Left renal pelvis (tissue), 4 donors: ENCODE data around the gene RBM44. TPM values are rescaled to one million over a fixed set of nuclear protein-coding genes. Genes with fewer than 3 reads are reported as not detected.
"Not testable (repeated sequence)": the region's sequence is repeated elsewhere in the genome, so short reads cannot be mapped to it uniquely, and the experiment has no call there.

ENCODE experiments used
- DNase-seq, 4 donors: peaks; one replicate each; pipeline ENCODE4 v3.0.0-alpha.2; 2013; ENCODE audit warnings: low read depth in 4 of 4, low spot score in 3 of 4
- polyA plus RNA-seq, 4 donors: library from polyadenylated mRNA; unstranded; fragments of 120-200 nt; gene quantifications; one replicate each; pipeline ENCODE4 v1.2.1, GENCODE V29; 2013; ENCODE audit not compliant: insufficient read length in 4 of 4

RBM44 gene
- polyA plus RNA-seq, 4 donors: 0.32 to 1.6 (median 0.46) TPM

DNA sequence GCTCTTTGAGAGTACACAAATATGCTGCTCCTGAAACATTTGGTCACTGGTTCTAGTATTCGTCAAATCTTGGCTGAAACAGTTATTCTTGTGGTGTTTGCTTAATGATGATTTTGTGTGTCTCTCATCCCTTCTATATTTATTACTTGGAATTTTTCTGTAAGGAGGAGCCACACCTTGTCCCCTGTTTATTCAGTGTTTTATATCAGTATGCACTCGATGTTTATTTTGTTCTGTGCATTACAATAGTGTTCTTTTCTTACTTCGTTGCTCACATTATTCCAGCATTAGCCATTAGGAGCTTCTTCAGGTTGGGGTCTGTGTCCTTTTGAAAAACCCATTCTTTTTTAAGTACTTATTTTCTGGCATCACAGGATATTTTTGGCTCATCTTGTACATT is 55.7 kb downstream of the RBM44 start:
- no peak for DNase-seq

DNA sequence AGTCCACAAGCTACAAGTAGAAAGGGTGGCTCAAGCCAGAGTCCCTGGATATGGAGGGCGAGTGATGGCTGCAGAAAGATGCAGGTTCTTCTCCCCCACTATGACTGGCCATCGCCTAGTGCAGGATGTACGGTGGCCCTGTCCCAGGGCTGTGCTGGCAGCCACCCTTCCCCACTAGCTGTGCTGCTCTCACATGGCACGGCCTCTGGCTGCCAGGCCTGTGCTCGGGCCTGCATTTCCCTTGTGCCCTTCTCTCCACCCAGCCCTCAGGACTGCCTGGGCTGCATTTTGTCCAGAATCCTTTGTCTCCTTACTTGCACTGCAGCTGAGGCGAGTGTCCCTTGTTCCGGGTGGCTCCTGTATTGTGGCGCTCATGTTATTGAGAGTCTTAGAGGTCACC is 59.2 kb downstream of the RBM44 start:
- DNase-seq: no peak

DNA sequence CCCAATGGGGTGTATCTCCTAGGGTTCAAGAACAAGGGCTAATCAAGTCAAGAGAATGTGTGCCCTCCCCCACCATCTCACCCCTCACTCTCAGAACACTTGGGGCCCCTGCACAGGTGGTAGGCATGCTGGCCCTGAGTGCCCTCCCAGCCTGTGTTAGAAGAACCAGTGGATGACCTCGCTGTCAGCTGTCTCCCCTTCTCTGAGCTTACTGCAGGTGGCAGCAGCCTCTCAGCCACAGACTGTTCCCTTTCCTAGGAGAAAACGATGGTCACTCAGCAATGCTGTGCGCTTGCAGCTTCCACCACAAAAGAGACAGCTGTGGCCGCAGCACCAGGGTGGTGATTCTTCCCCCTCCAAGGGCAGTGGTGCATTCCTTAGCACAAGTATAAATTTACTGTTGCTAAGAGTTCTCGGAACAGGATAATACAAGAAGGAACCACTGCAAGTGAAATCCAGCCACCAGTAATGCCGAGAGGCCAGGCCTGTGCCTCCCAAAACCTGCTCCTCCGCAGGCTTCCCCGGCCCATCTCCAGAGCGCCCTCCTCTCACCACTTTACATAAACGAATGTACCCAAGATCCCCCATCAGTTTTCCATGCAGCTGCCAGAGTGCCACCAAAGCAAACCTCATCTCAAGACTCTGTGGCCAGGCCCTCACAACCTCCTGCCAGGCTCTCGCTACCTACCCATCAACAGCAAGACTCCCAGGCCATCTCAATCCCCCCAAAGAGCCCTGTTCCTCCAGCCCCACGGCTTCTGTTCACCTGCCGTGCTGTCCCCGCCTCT is 59.9 kb downstream of the RBM44 start:
- DNase-seq: peak in 2 of 4 donors; percentile 42 to 50

DNA sequence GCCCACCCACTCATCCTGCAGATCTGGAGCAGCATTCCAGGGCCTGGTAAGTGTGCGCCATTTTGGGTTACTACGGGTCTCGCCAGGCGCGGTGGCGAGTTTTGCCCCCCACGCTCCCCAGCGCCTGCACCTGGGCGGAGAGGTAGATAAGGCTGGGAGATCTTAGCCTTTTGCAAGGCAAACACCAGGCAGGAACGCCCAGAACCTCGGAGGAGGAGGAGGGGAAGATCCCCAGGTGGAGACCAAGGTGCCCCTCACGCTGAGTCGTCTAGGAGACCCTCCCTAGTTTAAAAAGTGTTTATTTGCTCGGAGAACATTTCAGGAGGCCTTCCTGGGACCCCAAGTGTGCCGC is 60.5 kb downstream of the RBM44 start:
- no peak for DNase-seq

GRCh38 chr2:237859533-237860272 is 61.1 kb downstream of the RBM44 start, which contains the start of gene RAMP1:
Gene RAMP1 (plus strand): TSS chr2:237859623. CDS start chr2:237859676, 53 bp downstream.
- no peak for DNase-seq

GRCh38 chr2:237860273-237860935 is 61.8 kb downstream of the RBM44 start:
- DNase-seq: no peak

DNA sequence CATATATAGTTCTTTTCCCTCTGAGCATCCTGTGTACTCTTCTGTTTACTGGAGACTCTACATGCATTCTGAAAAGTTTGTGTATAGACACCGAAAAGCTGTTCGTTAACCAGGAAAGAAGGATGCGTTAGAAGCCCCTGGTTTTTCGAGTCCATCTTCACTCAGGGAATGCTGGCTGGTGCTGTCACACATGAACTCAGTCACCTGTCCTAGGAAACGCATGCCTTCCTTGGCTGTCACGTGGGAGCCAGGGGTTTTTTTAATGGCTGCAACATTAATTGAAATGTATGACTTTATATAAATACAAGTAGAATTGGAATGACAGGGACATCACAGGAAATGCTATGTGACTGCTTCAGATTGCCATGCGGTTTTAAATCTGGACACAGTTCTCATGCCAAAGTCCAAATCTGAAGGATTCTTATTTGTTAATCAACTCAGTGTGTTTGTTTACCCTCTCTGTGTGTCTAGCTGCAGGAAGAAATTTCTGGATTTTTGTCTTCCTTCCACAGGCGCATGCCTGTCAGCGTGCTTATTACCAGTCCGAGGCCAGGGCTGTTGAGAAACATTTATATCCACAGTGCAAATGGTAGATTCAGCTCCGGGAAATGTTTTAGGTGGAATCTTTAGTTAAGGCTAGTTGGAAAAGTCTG is 63.4 kb downstream of the RBM44 start:
- no peak for DNase-seq

DNA sequence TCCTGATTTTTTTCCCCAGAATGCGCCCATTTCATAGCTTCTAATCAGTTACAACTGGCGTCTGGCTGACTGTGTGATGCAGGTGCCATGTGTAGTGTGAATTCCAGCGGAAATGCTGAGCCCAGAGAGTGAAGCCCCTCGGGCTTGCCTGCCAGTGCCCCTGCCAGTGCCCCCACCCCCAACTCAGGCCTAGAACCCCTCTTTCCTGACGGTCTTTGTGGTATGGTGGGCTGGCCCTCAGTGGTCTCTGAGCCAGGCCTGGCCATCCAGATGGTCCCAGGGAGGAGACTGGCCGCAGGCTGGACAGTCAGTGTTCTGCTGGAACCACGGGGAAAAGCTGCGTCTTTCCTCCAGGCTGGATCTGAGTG is 63.9 kb downstream of the RBM44 start:
- no peak for DNase-seq

- no peak for DNase-seq
Measured at GRCh38 chr2:237863102-237863511, 64.5 kb downstream of the RBM44 start.

GRCh38 chr2:237863689-237864443 is 65.3 kb downstream of the RBM44 start:
- no peak for DNase-seq

DNA sequence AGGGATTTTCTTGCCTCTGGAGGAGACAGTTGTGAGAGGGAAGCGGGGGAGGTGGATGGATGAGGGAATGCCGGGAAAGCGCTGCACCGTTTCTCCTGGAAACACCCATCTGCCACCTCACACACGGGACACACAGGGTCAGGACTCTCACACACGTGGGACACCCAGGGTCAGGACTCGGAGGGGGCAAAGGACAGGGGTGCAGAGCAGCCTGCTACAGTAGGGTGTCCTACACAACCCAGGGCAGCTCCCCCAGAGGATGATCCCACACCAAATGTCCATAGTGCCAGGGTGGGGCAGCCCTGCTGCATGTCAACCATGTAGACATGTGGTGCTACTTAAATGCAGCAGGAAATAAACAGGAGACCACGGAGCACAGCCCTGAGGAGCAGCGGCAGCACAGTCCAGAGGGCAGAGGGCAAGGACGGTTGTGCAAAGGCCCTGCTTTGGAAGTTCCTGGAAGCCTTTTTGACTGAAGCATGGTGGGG is 65.9 kb downstream of the RBM44 start:
- DNase-seq: no peak

GRCh38 chr2:237864940-237865622 is 66.5 kb downstream of the RBM44 start:
- DNase-seq: no peak

- DNase-seq: no peak
Measured at GRCh38 chr2:237865623-237866041, 67.1 kb downstream of the RBM44 start.

GRCh38 chr2:237866101-237866621 is 67.6 kb downstream of the RBM44 start:
- DNase-seq: no peak

DNA sequence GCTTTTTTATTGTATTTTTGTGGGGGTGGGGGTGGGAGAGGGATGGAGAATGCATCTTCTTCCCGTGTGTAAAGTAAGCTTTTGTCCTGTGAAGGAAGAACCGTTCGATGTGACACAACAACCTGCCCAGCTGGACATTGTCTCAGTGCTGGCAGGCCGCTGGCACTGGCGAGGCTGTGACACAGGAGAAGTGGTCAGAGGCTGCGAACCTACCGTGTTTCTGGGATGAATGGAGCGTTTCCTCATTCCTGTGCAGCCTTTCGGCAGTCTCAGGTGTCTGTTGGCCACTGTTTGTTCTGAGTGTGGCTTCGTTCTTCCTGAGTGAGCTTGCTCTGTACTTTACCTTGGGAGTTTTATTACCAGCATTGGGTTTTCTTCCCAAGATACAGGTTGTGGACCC is 68.9 kb downstream of the RBM44 start:
- no peak for DNase-seq

DNA sequence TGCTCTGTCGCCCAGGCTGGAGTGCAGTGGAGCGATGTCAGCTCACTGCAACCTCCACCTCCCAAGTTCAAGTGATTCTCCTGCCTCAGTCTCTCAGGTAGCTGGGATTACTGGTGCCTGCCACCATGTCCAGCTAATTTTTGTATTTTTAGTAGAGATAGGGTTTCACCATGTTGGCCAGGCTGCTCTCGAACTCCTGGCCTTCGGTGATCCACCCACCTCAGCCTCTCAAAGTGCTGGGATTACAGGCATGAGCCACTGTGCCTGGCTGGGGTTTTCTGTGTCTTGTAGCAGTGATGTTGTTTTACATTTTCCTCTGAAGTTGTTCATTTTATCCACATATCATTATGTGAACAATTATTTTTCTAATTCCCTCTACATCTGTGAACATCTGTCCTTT is 69.5 kb downstream of the RBM44 start:
- DNase-seq: not testable (repeated sequence)

- DNase-seq: no peak
Measured at GRCh38 chr2:237868631-237869342, 70.2 kb downstream of the RBM44 start.

DNA sequence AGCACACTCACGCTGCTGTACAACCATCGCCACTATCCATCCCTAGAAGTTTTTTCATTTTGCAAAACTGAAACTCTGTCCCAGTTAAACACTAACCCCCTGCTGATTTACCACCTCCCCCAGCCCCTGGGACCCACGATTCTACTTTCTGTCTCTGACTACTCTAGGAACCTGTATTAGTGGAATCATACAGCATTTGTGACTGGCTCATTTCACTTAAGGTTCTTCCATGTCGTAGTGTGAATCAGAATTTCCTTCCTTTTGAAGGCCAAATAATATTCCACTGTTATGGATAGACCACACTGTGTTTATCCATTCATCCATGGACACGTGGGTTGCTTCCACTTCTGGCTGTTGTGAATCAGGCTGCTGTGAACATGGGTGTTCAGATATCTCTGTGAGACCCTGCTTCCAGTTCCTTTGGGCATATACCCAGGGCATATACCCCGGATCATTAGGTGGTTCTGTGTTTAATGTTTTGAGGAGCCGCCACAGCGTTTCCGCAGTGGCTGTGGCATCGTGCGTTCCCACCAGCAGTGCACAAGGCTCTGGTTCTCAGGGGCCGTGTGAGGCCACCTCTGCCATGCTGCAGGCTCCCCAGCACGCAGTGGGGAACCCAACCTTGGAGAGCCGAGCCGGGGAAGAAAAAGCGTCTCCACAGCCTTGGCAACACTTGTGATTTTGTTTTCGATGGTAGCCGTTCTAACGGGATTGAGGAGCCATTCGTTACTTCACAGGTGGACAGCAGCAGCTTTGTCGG is 70.9 kb downstream of the RBM44 start:
- no peak for DNase-seq
